VCaP (cell line): ENCODE results near the gene HYAL3.

Experiments used
- H3K27ac ChIP-seq: fragments of 450-650 bp; 2 replicates; pipeline ENCODE4 v1.5.1; 2017
- TF ChIP-seq, protein P1 (sequence below): fragments of 450-650 bp; conservative IDR thresholded peaks from 2 replicates; pipeline ENCODE4 v1.5.1; 2017; ENCODE audit warnings: mild to moderate bottlenecking, moderate library complexity

The HYAL3 gene

DNA sequence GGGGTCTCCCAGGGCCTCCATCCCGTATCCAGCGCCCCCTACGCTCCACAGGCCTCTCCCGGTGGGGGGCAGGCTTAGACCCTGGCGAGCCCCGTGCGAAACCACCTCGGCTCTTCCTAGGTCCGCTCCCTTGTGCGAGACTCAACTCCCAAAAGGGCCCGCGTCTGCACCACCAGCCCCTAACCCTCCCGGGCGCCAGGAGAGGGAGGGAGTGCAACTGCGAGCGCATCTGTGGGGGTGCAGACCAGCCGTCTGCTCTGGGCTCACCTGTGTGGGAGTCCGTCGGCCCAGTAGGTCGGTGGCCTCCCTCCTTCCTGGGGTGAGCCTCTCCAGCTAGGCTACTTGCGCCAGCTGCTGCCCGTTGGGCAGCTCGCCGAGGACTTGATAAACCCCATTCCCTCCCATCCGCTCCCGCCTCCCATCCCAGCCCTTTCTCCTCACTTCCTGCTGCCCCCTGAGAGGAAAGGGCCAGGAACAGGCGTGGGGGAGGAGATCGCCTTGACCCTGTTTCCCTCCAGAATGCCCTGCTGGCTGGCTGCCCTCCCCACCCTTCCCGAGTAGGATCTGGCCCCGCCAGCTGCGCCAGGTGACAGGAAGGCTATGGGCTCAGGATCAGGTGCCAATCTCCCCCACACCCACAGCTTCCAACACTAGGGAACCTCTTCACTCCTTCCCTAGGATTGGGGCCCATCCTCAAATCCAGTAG is 23.3 kb upstream of the HYAL3 start, which contains the start of gene HYAL2:
TSS of gene HYAL2 (minus strand) at position 360 of the 706 bp plus-strand sequence. CDS start 2,256 bp downstream, outside the sequence.
- peak within 1 kb of the TSS; percentile 97 for H3K27ac ChIP-seq
- TF ChIP-seq, protein P1, sequence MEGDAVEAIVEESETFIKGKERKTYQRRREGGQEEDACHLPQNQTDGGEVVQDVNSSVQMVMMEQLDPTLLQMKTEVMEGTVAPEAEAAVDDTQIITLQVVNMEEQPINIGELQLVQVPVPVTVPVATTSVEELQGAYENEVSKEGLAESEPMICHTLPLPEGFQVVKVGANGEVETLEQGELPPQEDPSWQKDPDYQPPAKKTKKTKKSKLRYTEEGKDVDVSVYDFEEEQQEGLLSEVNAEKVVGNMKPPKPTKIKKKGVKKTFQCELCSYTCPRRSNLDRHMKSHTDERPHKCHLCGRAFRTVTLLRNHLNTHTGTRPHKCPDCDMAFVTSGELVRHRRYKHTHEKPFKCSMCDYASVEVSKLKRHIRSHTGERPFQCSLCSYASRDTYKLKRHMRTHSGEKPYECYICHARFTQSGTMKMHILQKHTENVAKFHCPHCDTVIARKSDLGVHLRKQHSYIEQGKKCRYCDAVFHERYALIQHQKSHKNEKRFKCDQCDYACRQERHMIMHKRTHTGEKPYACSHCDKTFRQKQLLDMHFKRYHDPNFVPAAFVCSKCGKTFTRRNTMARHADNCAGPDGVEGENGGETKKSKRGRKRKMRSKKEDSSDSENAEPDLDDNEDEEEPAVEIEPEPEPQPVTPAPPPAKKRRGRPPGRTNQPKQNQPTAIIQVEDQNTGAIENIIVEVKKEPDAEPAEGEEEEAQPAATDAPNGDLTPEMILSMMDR: no peak

- peak overlapping the region; percentile 97 for H3K27ac ChIP-seq
- TF ChIP-seq, protein P1: no peak; the same call in 1 of the 2 replicates
These were observed 22.8 kb upstream of the HYAL3 start for GRCh38 chr3:50322115-50322385.

DNA sequence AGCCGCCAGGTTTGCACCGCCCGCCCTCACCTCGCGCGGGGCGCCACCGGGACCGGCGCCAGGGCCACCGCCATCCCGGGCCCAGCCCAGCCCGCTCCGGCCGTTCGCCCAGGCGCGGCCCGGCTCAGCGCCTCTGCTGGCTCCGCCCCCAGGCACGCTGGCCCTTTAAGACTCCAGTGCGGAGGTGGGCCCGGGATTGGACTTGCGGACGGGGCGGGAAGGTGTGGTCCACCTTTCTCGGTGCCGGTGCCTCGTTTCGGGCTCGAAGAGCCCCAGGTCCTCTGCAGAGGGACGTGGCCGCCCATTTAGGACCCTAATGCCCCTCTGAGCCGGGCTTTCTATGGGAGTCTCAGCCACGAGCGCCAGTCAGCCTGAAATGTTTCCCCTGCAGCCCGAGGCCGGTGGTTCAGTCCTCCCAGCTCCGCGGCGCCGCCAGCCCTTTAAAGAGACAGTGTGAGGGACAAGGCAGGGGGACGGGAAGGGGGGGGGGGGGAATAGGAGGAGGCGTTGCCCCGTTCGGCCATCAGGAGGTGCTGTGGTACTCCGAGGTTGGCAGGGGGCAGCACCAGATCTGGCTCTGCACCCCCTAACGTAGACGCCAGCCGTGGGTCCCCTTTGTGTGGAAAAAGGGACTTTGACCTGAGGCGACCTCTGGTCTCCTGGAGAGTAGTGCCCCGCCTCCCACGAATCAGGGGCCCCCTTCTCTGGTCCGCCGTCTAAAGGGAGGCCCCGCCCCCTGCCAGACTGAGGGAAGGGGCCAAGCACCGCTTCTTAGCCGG is 22.3 kb upstream of the HYAL3 start:
- TF ChIP-seq, protein P1: peak; percentile 74
- peak overlapping the region; percentile 97 for H3K27ac ChIP-seq

- TF ChIP-seq, protein P1: no peak
These were observed 21.7 kb upstream of the HYAL3 start for GRCh38 chr3:50320853-50321335.

GRCh38 chr3:50319894-50320625 is 20.9 kb upstream of the HYAL3 start:
- H3K27ac ChIP-seq: peak overlapping the region; percentile 97
- TF ChIP-seq, protein P1: 0 out of 2 replicates have a peak, but pooled peaks have one; percentile 8

More at GRCh38 chr3:50320853-50321335, 21.7 kb upstream of the HYAL3 start:
- H3K27ac ChIP-seq: peak overlapping the region; percentile 97

DNA sequence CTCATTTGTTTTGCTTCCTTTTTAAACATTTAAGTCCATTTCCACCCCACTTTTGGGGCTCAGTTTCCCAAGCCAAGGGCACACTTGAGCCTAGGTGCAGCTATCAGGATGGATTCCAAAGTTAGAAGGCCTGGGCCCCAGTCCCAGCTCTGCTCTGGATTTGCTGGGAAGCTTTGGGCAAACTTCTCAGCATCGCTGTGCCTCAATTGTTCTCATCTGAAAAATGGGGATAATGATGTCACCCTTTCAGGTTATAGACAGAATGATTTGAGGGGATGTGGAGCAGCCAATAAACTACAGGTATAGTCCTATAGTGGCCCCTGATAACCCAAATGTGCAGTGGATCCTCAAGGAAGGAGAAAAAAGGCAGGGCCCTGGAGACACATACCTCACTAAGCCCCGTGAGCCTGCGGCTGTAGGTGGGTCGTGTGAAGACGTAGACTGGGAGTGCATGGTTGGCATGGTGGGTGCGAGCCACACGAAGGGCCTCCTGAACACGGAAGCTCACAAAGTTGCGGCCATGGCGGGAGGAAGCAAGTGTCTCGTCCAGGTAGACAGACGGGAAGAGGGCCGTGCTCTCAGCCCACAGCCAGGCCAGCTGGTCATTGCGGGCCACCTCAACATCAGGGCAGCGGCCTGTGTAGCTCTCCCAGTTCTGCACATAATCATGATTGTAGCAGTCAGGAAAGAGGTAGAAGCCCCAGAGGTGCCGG is 20.1 kb upstream of the HYAL3 start:
- TF ChIP-seq, protein P1: no peak
- H3K27ac ChIP-seq: peak overlapping the region; percentile 97
